DOHH2 (cell line): ENCODE measurements around the gene OLIG3.

ENCODE experiments used
- H3F3A ChIP-seq: fragments of 200-600 bp; sonication (generic), shearing (Covaris generic); 2 replicates; pipeline ENCODE4 v1.6.0; 2016; ENCODE audit warnings: antibody characterized with exemption, mild to moderate bottlenecking; ENCODE audit not compliant: control insufficient read depth, insufficient read depth
- H3K27ac ChIP-seq: fragments of 200-600 bp; sonication (generic); 2 replicates; pipeline ENCODE4 v1.5.1; 2014; ENCODE audit warnings: low read depth, mild to moderate bottlenecking, low read length, moderate library complexity
- H3K27me3 ChIP-seq: fragments of 200-600 bp; sonication (generic); 2 replicates; pipeline ENCODE4 v1.6.1; 2014; ENCODE audit warnings: mild to moderate bottlenecking, low read length, mixed read lengths; ENCODE audit not compliant: control insufficient read depth
- H3K36me3 ChIP-seq: fragments of 200-600 bp; sonication (generic); 2 replicates; pipeline ENCODE4 v1.6.1; 2014; ENCODE audit warnings: mild to moderate bottlenecking, low read length, moderate library complexity, mixed read lengths; ENCODE audit not compliant: control insufficient read depth
- H3K4me1 ChIP-seq: fragments of 200-600 bp; sonication (generic); 2 replicates; pipeline ENCODE4 v1.6.1; 2014; ENCODE audit warnings: mild to moderate bottlenecking, low read length, mixed read lengths; ENCODE audit not compliant: control insufficient read depth
- H3K4me2 ChIP-seq: fragments of 200-600 bp; sonication (generic); 2 replicates; pipeline ENCODE4 v1.6.0; 2014; ENCODE audit warnings: mild to moderate bottlenecking, low read length, moderate library complexity
- H3K4me3 ChIP-seq: fragments of 200-600 bp; sonication (generic); 2 replicates; pipeline ENCODE4 v1.5.1; 2014; ENCODE audit warnings: mild to moderate bottlenecking, low read length, mixed read lengths
- H3K79me2 ChIP-seq: fragments of 200-600 bp; sonication (generic); 2 replicates; pipeline ENCODE4 v1.6.1; 2014; ENCODE audit warnings: mild to moderate bottlenecking, low read length, mixed read lengths; ENCODE audit not compliant: control insufficient read depth
- H3K9me2 ChIP-seq: fragments of 200-600 bp; sonication (generic); replicated peaks from 2 replicates; pipeline ENCODE4 v1.6.1; 2014; ENCODE audit warnings: mild to moderate bottlenecking, low read length, mixed read lengths; ENCODE audit not compliant: control insufficient read depth
- H3K9me3 ChIP-seq: fragments of 200-600 bp; sonication (generic); 2 replicates; pipeline ENCODE4 v1.6.1; 2014; ENCODE audit warnings: antibody characterized with exemption, low read length, mixed read lengths; ENCODE audit not compliant: control insufficient read depth, insufficient read depth
- H4K20me1 ChIP-seq: fragments of 200-600 bp; sonication (generic); 2 replicates; pipeline ENCODE4 v1.6.0; 2014; ENCODE audit warnings: low read depth, mild to moderate bottlenecking, antibody characterized with exemption, low read length, moderate library complexity; ENCODE audit not compliant: control insufficient read depth, insufficient read depth
- CTCF ChIP-seq: fragments of 200-600 bp; sonication (generic); IDR thresholded peaks from one replicate; pipeline ENCODE4 v1.5.1; 2014; ENCODE audit warnings: antibody characterized with exemption, mild to moderate bottlenecking, low read depth, low read length; ENCODE audit not compliant: poor library complexity, severe bottlenecking
- EZH2phosphoT487 ChIP-seq: fragments of 200-600 bp; sonication (generic); IDR thresholded peaks from 2 replicates; pipeline ENCODE4 v1.6.1; 2017; ENCODE audit warnings: borderline replicate concordance, mild to moderate bottlenecking, antibody characterized with exemption, low read length, moderate library complexity, mixed read lengths

OLIG3 gene

GRCh38 chr6:137443901-137444300, 50.3 kb downstream of the OLIG3 start:
- no peaks in the 10 kb centered on the region for H3K4me1 ChIP-seq
- H4K20me1 ChIP-seq, result no peaks in the 10 kb centered on the region
- no peaks in the 10 kb centered on the region for H3K9me3 ChIP-seq
- H3F3A ChIP-seq, result no peaks in the 10 kb centered on the region
- no peaks in the 10 kb centered on the region for H3K36me3 ChIP-seq
- H3K27ac ChIP-seq, result no peak overlapping the region
- no peaks in the 10 kb centered on the region for H3K9me2 ChIP-seq
- no peaks in the 10 kb centered on the region for H3K79me2 ChIP-seq
- TF ChIP-seq CTCF, result no peak
- TF ChIP-seq EZH2phosphoT487, result no peak
- no peak overlapping the region for H3K4me3 ChIP-seq
- no peak overlapping the region for H3K4me2 ChIP-seq
- H3K27me3 ChIP-seq, result no peaks in the 10 kb centered on the region
